Stimulated activated CD4-positive, alpha-beta T cell treated with anti-CD3 and anti-CD28 coated beads, Interleukin-4, amount 100 ng/mL, for 1 hour (primary cell): ENCODE data around the gene ARF6.
"Not testable (repeated sequence)": the region's sequence is repeated elsewhere in the genome, so short reads cannot be mapped to it uniquely, and the experiment has no call there.

Source experiments
- DNase-seq: peaks from one replicate; pipeline ENCODE4 v3.0.0-alpha.2; 2020

ARF6 gene

GRCh38 chr14:49879646-49880204 is 13.2 kb upstream of the ARF6 start:
- peak; percentile 41 for DNase-seq

- no peak for DNase-seq
Measured at GRCh38 chr14:49880267-49881064, 12.4 kb upstream of the ARF6 start.

GRCh38 chr14:49881350-49882001 is 11.4 kb upstream of the ARF6 start:
- DNase-seq: no peak

- DNase-seq: no peak
Measured at GRCh38 chr14:49882826-49883694, 9.8 kb upstream of the ARF6 start.

- no peak for DNase-seq
Measured at GRCh38 chr14:49886523-49886922, 6.4 kb upstream of the ARF6 start.

GRCh38 chr14:49888293-49888692 is 4.6 kb upstream of the ARF6 start:
- no peak for DNase-seq

- no peak for DNase-seq
Measured at GRCh38 chr14:49892301-49892635, 614 bp upstream of the ARF6 start.

- peak; percentile 78 for DNase-seq
Measured at GRCh38 chr14:49893309-49894213, 679 bp downstream of the ARF6 start.

GRCh38 chr14:49894214-49895107 is 1.6 kb downstream of the ARF6 start:
- not testable (repeated sequence) for DNase-seq

- DNase-seq: no peak
Measured at GRCh38 chr14:49895480-49895879, 2.6 kb downstream of the ARF6 start.

GRCh38 chr14:49896272-49896671 is 3.4 kb downstream of the ARF6 start:
- not testable (repeated sequence) for DNase-seq

- no peak for DNase-seq
Measured at GRCh38 chr14:49896966-49897365, 4.1 kb downstream of the ARF6 start.

- DNase-seq: no peak
Measured at GRCh38 chr14:49897414-49897813, 4.5 kb downstream of the ARF6 start.

GRCh38 chr14:49897965-49898364 is 5.1 kb downstream of the ARF6 start:
- DNase-seq: no peak

- DNase-seq: no peak
Measured at GRCh38 chr14:49898485-49898884, 5.6 kb downstream of the ARF6 start.

- DNase-seq: no peak
Measured at GRCh38 chr14:49900973-49901372, 8.1 kb downstream of the ARF6 start.

- not testable (repeated sequence) for DNase-seq
Measured at GRCh38 chr14:49902679-49903246, 9.9 kb downstream of the ARF6 start.

GRCh38 chr14:49904270-49904669 is 11.4 kb downstream of the ARF6 start:
- DNase-seq: no peak

- DNase-seq: no peak
Measured at GRCh38 chr14:49905989-49906388, 13.1 kb downstream of the ARF6 start.

- DNase-seq: no peak
Measured at GRCh38 chr14:49907186-49907585, 14.3 kb downstream of the ARF6 start.

- DNase-seq: no peak
Measured at GRCh38 chr14:49908433-49908782, 15.5 kb downstream of the ARF6 start.
